GM12872 (cell line): ENCODE results near the gene TOX2.

ENCODE experiments used
- CTCF ChIP-seq: IDR thresholded peaks from 3 replicates; pipeline ENCODE4 v1.5.1; 2011; ENCODE audit warnings: low read depth, mild to moderate bottlenecking, low read length, moderate library complexity; ENCODE audit not compliant: insufficient read depth

Gene TOX2

GRCh38 chr20:44075191-44075949 lies 160.7 kb downstream of the TOX2 start:
- no peak for TF ChIP-seq CTCF

- no peak for TF ChIP-seq CTCF
Measured at GRCh38 chr20:44075950-44076232, 161.2 kb downstream of the TOX2 start.

DNA sequence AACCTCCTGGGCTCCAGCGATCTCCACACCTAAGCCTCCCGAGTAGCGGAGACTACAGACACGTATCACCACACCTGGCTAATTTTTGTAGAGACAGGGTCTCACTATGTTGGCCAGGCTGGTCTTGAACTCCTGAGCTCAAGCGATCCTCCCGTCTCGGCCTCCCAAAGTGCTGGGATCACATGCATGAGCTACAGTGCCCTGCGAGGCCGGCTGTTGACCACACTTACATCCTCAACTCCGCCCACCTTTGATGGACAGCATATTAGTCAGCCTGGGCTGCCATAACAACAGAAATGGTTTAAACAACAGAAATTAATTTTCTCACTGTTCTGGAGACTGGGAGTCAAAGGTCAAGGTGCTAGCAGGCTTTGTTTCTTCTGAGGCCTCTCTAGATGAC lies 164.6 kb downstream of the TOX2 start:
- TF ChIP-seq CTCF: no peak

- TF ChIP-seq CTCF: no peak
Measured at GRCh38 chr20:44080064-44080463, 165.4 kb downstream of the TOX2 start.

DNA sequence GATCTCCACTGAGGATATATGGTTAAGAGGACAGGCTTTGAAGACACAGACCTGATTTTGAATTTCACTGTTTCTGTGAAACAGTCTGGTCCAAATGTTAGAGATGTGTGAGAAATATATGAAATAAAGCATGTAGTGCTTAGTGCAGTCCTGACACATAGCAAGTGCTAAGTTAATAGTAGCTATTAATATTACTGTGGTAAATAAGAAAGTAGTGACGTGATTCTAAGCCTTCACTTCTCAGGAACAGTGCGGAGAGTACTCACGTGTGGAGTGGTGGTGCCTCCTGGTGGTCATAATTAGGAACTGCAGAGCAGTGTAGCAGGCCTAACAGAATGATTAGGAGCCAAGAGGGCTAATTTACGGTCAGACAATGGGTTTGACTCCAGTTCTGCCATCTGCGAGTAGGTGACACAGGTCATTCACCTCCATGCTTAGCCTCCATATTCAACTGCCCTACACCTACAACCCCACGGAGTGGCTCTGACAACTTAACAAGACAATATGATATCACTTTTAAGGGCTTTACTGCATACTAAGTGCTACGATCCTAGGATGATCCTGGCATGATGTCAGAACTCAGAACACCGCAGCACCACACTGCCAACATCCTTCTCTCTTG lies 166.1 kb downstream of the TOX2 start:
- peak; percentile 97 for TF ChIP-seq CTCF

- no peak for TF ChIP-seq CTCF
Measured at GRCh38 chr20:44081476-44081875, 166.8 kb downstream of the TOX2 start.

DNA sequence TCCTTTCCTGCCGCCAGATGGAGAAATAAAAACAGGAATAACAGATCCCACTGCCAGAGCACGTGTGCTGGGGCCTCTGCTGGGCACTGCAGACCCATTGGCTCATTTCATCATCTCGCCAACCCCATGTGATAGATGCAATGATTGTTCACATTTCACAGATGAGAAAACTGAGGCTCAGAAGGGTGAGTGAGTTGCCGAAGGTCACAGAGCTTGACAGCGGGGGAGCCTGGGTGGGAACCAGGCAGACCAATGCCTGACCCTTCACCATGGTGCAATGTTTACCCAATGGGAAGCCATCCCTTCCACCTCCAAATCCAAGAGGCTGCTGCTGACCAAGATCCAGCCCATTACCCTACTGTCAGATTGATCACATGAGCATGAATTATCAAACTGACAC lies 167.2 kb downstream of the TOX2 start:
- no peak for TF ChIP-seq CTCF
